GM12892 (cell line): ENCODE measurements around the gene ZBTB20.

Experiments used
- DNase-seq: peaks from one replicate; pipeline ENCODE4 v3.0.0; 2011; ENCODE audit not compliant: insufficient read length
- FAIRE-seq: peaks from 2 replicates; lab custom pipeline; 2011; peaks lifted over from hg19 to GRCh38; lab: Jason Lieb, UNC
- POLR2A ChIP-seq: IDR thresholded peaks from 2 replicates; pipeline ENCODE4 v1.6.1; 2011; ENCODE audit warnings: low read depth, low read length, control low read depth
- POLR2AphosphoS5 ChIP-seq: IDR thresholded peaks from 2 replicates; pipeline ENCODE4 v1.6.1; 2011; ENCODE audit warnings: low read depth, low read length, control low read depth
- TAF1 ChIP-seq: IDR thresholded peaks from 2 replicates; pipeline ENCODE4 v1.6.1; 2011; ENCODE audit warnings: low read depth, mild to moderate bottlenecking, control low read depth, low read length, borderline replicate concordance

Gene ZBTB20

GRCh38 chr3:114466251-114466650 is 680.8 kb downstream of the ZBTB20 start:
- TF ChIP-seq POLR2A (no peak), POLR2AphosphoS5 (no peak), TAF1 (no peak)
- DNase-seq = no peak
- FAIRE-seq = no peak

GRCh38 chr3:114464548-114464947 is 682.5 kb downstream of the ZBTB20 start:
- TF ChIP-seq POLR2AphosphoS5 = no peak
- no peak for TF ChIP-seq POLR2A
- no peak for TF ChIP-seq TAF1
- peak; percentile 96 for FAIRE-seq

GRCh38 chr3:114462750-114463149 is 684.3 kb downstream of the ZBTB20 start:
- TF ChIP-seq POLR2A (no peak), POLR2AphosphoS5 (no peak), TAF1 (no peak)
- FAIRE-seq (no peak), DNase-seq (no peak)

More at GRCh38 chr3:114464548-114464947, 682.5 kb downstream of the ZBTB20 start:
- no peak for DNase-seq

GRCh38 chr3:114460459-114460858 is 686.6 kb downstream of the ZBTB20 start:
- DNase-seq (no peak), FAIRE-seq (no peak)

GRCh38 chr3:114456742-114457141 is 690.3 kb downstream of the ZBTB20 start:
- DNase-seq (no peak), FAIRE-seq (peak; percentile 97)
- TF ChIP-seq POLR2A (no peak), TAF1 (no peak), POLR2AphosphoS5 (no peak)

More at GRCh38 chr3:114460459-114460858, 686.6 kb downstream of the ZBTB20 start:
- TF ChIP-seq TAF1 = no peak

- TF ChIP-seq POLR2AphosphoS5 (no peak), TAF1 (no peak), POLR2A (no peak)
- peak; percentile 79 for FAIRE-seq
- no peak for DNase-seq
Observed at GRCh38 chr3:114455432-114455831, 691.7 kb downstream of the ZBTB20 start.

GRCh38 chr3:114454551-114455251 is 692.4 kb downstream of the ZBTB20 start:
- DNase-seq = no peak
- no peak for TF ChIP-seq TAF1
- peak; percentile 61 for FAIRE-seq

- DNase-seq (no peak), FAIRE-seq (no peak)
- TF ChIP-seq POLR2A (no peak), TAF1 (no peak), POLR2AphosphoS5 (no peak)
Observed at GRCh38 chr3:114453361-114453780, 693.7 kb downstream of the ZBTB20 start.

- DNase-seq (no peak), FAIRE-seq (no peak)
- TF ChIP-seq POLR2A (no peak), POLR2AphosphoS5 (no peak), TAF1 (no peak)
Observed at GRCh38 chr3:114452937-114453336, 694.2 kb downstream of the ZBTB20 start.

- DNase-seq (no peak), FAIRE-seq (no peak)
- TF ChIP-seq POLR2A = no peak
- TF ChIP-seq POLR2AphosphoS5 = no peak
- TF ChIP-seq TAF1 = no peak
Observed at GRCh38 chr3:114452256-114452655, 694.8 kb downstream of the ZBTB20 start.

GRCh38 chr3:114451561-114452018 is 695.5 kb downstream of the ZBTB20 start:
- peak; percentile 68 for FAIRE-seq
- TF ChIP-seq TAF1 (no peak), POLR2A (no peak), POLR2AphosphoS5 (no peak)

GRCh38 chr3:114451051-114451451 is 696.0 kb downstream of the ZBTB20 start:
- TF ChIP-seq POLR2A (no peak), POLR2AphosphoS5 (no peak), TAF1 (no peak)
- FAIRE-seq (peak; percentile 30), DNase-seq (no peak)

More at GRCh38 chr3:114451561-114452018, 695.5 kb downstream of the ZBTB20 start:
- DNase-seq = no peak

- FAIRE-seq = peak; percentile 21
- no peak for DNase-seq
- peak; percentile 67 for TF ChIP-seq POLR2A
- peak; percentile 66; the same call in 1 of the 2 replicates for TF ChIP-seq POLR2AphosphoS5
- no peak for TF ChIP-seq TAF1
Observed at GRCh38 chr3:114450008-114450596, 697.0 kb downstream of the ZBTB20 start.
